ENCODE results near the gene PPOX. TPM values are rescaled to one million over a fixed set of nuclear protein-coding genes. Genes with fewer than 3 reads are reported as not detected.

Gene PPOX
- polyA plus RNA-seq, 1 of the 3 experiments (the other 2 are of a cell fraction) = 30.7 TPM

- TF ChIP-seq ZBTB33 (IDR thresholded peaks at IDR 0.05; ENCODE audit: borderline replicate concordance, low read depth) (no peak), MAX (IDR thresholded peaks at IDR 0.05; ENCODE audit: low read depth) (no peak), TCF12 (IDR thresholded peaks at IDR 0.05) (no peak), IRF3 (IDR thresholded peaks at IDR 0.05; ENCODE audit: low read depth, low read length) (no peak), CHD2 (IDR thresholded peaks at IDR 0.05; ENCODE audit: low read length, partially characterized antibody) (no peak), FOSL2 (IDR thresholded peaks at IDR 0.05; ENCODE audit: borderline replicate concordance, low read depth) (no peak), TEAD4 (IDR thresholded peaks at IDR 0.05; ENCODE audit: borderline replicate concordance, insufficient read depth) (no peak), NRF1 (IDR thresholded peaks at IDR 0.05; ENCODE audit: low read depth, low read length) (no peak), ELF1 (IDR thresholded peaks at IDR 0.05) (no peak), RAD21 (IDR thresholded peaks at IDR 0.05; ENCODE audit: low read length) (no peak), JUND (IDR thresholded peaks at IDR 0.05) (no peak), POLR2AphosphoS5 (IDR thresholded peaks at IDR 0.05; ENCODE audit: low read depth, low read length) (no peak), USF1 (IDR thresholded peaks at IDR 0.05; ENCODE audit: borderline replicate concordance, low read depth) (no peak), TAF1 (IDR thresholded peaks at IDR 0.05; ENCODE audit: borderline replicate concordance, low read depth, low read length) (no peak), GABPA (IDR thresholded peaks at IDR 0.05; ENCODE audit: low read depth) (no peak), NFIC (IDR thresholded peaks at IDR 0.05; ENCODE audit: borderline replicate concordance) (no peak)
- H3K9ac ChIP-seq = no peak overlapping the region
- CTCF ChIA-PET = interaction anchor here (1.1 kb wide), 1 partner anchor 21 kb away, joined by 3 read pairs; no protein-coding TSS in a partner anchor
- H4K20me1 ChIP-seq (ENCODE audit: insufficient read depth) = no peaks in the 10 kb centered on the region
- no peak overlapping the region for H3K4me3 ChIP-seq (ENCODE audit: low read depth in 2 of 2, low read length in 1 of 2)
- POLR2A ChIA-PET = no interaction called here
- no peaks in the 10 kb centered on the region for H3K79me2 ChIP-seq (ENCODE audit: insufficient read depth)
- no peaks in the 10 kb centered on the region for H3K27me3 ChIP-seq (ENCODE audit: insufficient read depth)
- 91% methylated on average over 5 of the region's 5 CpGs for WGBS (ENCODE audit: low lambda C conversion rate)
- H3K36me3 ChIP-seq (replicated peaks in 1 of 2; ENCODE audit: control insufficient read depth in 1 of 2, insufficient read depth in 2 of 2, low read length in 1 of 2) = peaks cover 0 to 19% of the 10 kb centered on the region in 2 experiments
- H3K4me1 ChIP-seq (ENCODE audit: control insufficient read depth in 1 of 2, insufficient read depth in 2 of 2, low read depth in 1 of 2, low read length in 1 of 2) = peaks cover 0 to 17% of the 10 kb centered on the region in 2 experiments; a peak in 3 of 4 replicates
- H3K9me2 ChIP-seq = no peaks in the 10 kb centered on the region
- no peak overlapping the region for H3K4me2 ChIP-seq
- no peaks in the 10 kb centered on the region for H3K9me3 ChIP-seq
- peaks cover 5% of the 10 kb centered on the region for H3F3A ChIP-seq (replicated peaks; ENCODE audit: insufficient read depth)
- H2AFZ ChIP-seq (ENCODE audit: low read depth) = no peak overlapping the region
- DNase-seq = no peak
- H3K27ac ChIP-seq (ENCODE audit: low read depth in 2 of 2, low read length in 1 of 2) = no peak overlapping the region
Observed at GRCh38 chr1:161189036-161189435, 22.8 kb downstream of the PPOX start.
